Measurements from ENCODE around the gene DNAH12. TPM values are rescaled to one million over a fixed set of nuclear protein-coding genes. Genes with fewer than 3 reads are reported as not detected.
A peak's percentile ranks its signal among the peaks of the same experiment; 100 is the strongest.
"Not testable (repeated sequence)": the region's sequence is repeated elsewhere in the genome, so short reads cannot be mapped to it uniquely, and the experiment has no call there.

DNAH12 gene
- total RNA-seq, 4 donors from 2014 or later, result under 0.01 to 0.03 TPM; not detected in 2

- Histone ChIP-seq H3K36me3 (no peaks in the 10 kb centered on the region), H3K4me3 (no peak overlapping the region), H3K27ac (no peak overlapping the region), H3K4me1 (no peaks in the 10 kb centered on the region), H3K9me3 (peaks cover 0 to 6% (median 0%) of the 10 kb centered on the region in 3 donors), H3K27me3 (no peaks in the 10 kb centered on the region)
- intact Hi-C loops (cut with DNase I), result no loop called here
- TF ChIP-seq POLR2A (IDR thresholded peaks at IDR 0.05), result no peak
- DNase-seq, result no peak
- 86 to 90% methylated on average over 3 of the region's 3 CpGs for WGBS, 2 donors
Observed at GRCh38 chr3:57314204-57314603, 229.9 kb downstream of the DNAH12 start.

GRCh38 chr3:57309769-57310360 is 234.3 kb downstream of the DNAH12 start:
- no peaks in the 10 kb centered on the region for H3K4me1 ChIP-seq
- H3K4me3 ChIP-seq, result no peak overlapping the region
- H3K9me3 ChIP-seq, result no peaks in the 10 kb centered on the region
- no peaks in the 10 kb centered on the region for H3K36me3 ChIP-seq
- no peak overlapping the region for H3K27ac ChIP-seq
- no peak for DNase-seq
- WGBS, 2 donors, result 42 to 51% methylated on average over 3 of the region's 3 CpGs
- H3K27me3 ChIP-seq, result no peaks in the 10 kb centered on the region
- intact Hi-C loops (cut with DNase I), result no loop called here
- TF ChIP-seq CTCF (IDR thresholded peaks at IDR 0.05), result no peak
- TF ChIP-seq POLR2A (IDR thresholded peaks at IDR 0.05), result no peak

GRCh38 chr3:57303520-57303919 is 240.6 kb downstream of the DNAH12 start:
- H3K4me1 ChIP-seq; intact Hi-C loops (cut with DNase I); H3K36me3 ChIP-seq; H3K27ac ChIP-seq; H3K27me3 ChIP-seq; H3K9me3 ChIP-seq; H3K4me3 ChIP-seq; DNase-seq: not testable (repeated sequence)
- 76 to 88% methylated on average over 7 of the region's 7 CpGs for WGBS, 2 donors

GRCh38 chr3:57298041-57298440 is 246.1 kb downstream of the DNAH12 start:
- no peak overlapping the region for H3K27ac ChIP-seq
- no peak for DNase-seq
- no peaks in the 10 kb centered on the region for H3K9me3 ChIP-seq
- peaks cover 0 to 7% (median 0%) of the 10 kb centered on the region in 4 donors for H3K27me3 ChIP-seq
- no peak for TF ChIP-seq POLR2A (IDR thresholded peaks at IDR 0.05)
- TF ChIP-seq CTCF (IDR thresholded peaks at IDR 0.05), result peak in 1 of 6 experiments; percentile 30
- no peaks in the 10 kb centered on the region for H3K36me3 ChIP-seq
- H3K4me3 ChIP-seq, result no peak overlapping the region
- intact Hi-C loops (cut with DNase I), result no loop called here
- H3K4me1 ChIP-seq, result no peaks in the 10 kb centered on the region
- WGBS, 2 donors, result 86% methylated on average over 1 of the region's 1 CpG; no CpG with 5 or more reads in 1 of the 2 donors

GRCh38 chr3:57292897-57293526 is 251.1 kb downstream of the DNAH12 start:
- 86 to 98% methylated on average over 4 of the region's 4 CpGs for WGBS, 2 donors
- intact Hi-C loops (cut with DNase I), result no loop called here

More at GRCh38 chr3:57292897-57293526, 251.1 kb downstream of the DNAH12 start:
- H3K9me3 ChIP-seq, result no peaks in the 10 kb centered on the region
- no peaks in the 10 kb centered on the region for H3K36me3 ChIP-seq
- no peaks in the 10 kb centered on the region for H3K4me1 ChIP-seq
- H3K27ac ChIP-seq, result no peak overlapping the region
- peaks cover 0 to 18% (median 0%) of the 10 kb centered on the region in 4 donors for H3K27me3 ChIP-seq
- TF ChIP-seq POLR2A (IDR thresholded peaks at IDR 0.05) (no peak), CTCF (IDR thresholded peaks at IDR 0.05) (no peak)
- no peak overlapping the region for H3K4me3 ChIP-seq
- no peak for DNase-seq

Measured in esophagus squamous epithelium (tissue), 5 donors.